Loucy (cell line): ENCODE results near the gene HIVEP1.

ENCODE experiments used
- H2AFZ ChIP-seq: fragments of 200-600 bp; sonication (generic); 2 replicates; pipeline ENCODE4 v1.6.0; 2016; ENCODE audit warnings: antibody characterized with exemption, mild to moderate bottlenecking, low read length, moderate library complexity
- H3F3A ChIP-seq: fragments of 200-600 bp; 2 replicates; pipeline ENCODE4 v1.6.0; 2016; ENCODE audit warnings: antibody characterized with exemption, low read depth, mild to moderate bottlenecking
- H3K27me3 ChIP-seq: fragments of 200-600 bp; sonication (generic); 2 replicates; pipeline ENCODE4 v1.6.1; 2014; ENCODE audit warnings: low read length, mild to moderate bottlenecking; ENCODE audit not compliant: insufficient read depth, poor library complexity, severe bottlenecking
- H3K36me3 ChIP-seq: fragments of 200-600 bp; sonication (generic); 2 replicates; pipeline ENCODE4 v1.6.1; 2016; ENCODE audit warnings: low read length; ENCODE audit not compliant: insufficient read depth
- H3K4me1 ChIP-seq: fragments of 200-600 bp; sonication (generic); 2 replicates; pipeline ENCODE4 v1.5.1; 2014; ENCODE audit warnings: low read length, mild to moderate bottlenecking; ENCODE audit not compliant: insufficient read depth, poor library complexity, severe bottlenecking
- H3K4me2 ChIP-seq: fragments of 200-600 bp; sonication (generic); 2 replicates; pipeline ENCODE4 v1.6.0; 2014; ENCODE audit warnings: antibody characterized with exemption, low read length, low read depth, mild to moderate bottlenecking; ENCODE audit not compliant: poor library complexity, severe bottlenecking
- H3K4me3 ChIP-seq: fragments of 200-600 bp; sonication (generic); 2 replicates; pipeline ENCODE4 v1.5.1; 2014; ENCODE audit warnings: low read length, mild to moderate bottlenecking, mixed read lengths; ENCODE audit not compliant: poor library complexity, severe bottlenecking
- H3K79me2 ChIP-seq: fragments of 200-600 bp; sonication (generic); 2 replicates; pipeline ENCODE4 v1.6.1; 2014; ENCODE audit warnings: low read length; ENCODE audit not compliant: insufficient read depth
- H3K9ac ChIP-seq: fragments of 200-600 bp; sonication (generic); 2 replicates; pipeline ENCODE4 v1.6.0; 2014; ENCODE audit warnings: mild to moderate bottlenecking, low read depth, low read length, moderate library complexity; ENCODE audit not compliant: poor library complexity, severe bottlenecking
- H3K9me2 ChIP-seq: fragments of 200-600 bp; sonication (generic); replicated peaks from 2 replicates; pipeline ENCODE4 v1.6.1; 2016; ENCODE audit warnings: low read depth, low read length, mixed read lengths
- H3K9me3 ChIP-seq: fragments of 200-600 bp; sonication (generic); 2 replicates; pipeline ENCODE4 v1.6.1; 2014; ENCODE audit warnings: mild to moderate bottlenecking, antibody characterized with exemption, low read length, low read depth; ENCODE audit not compliant: insufficient read depth
- H4K20me1 ChIP-seq: fragments of 200-600 bp; sonication (generic); 2 replicates; pipeline ENCODE4 v1.6.0; 2014; ENCODE audit warnings: antibody characterized with exemption, low read length, mild to moderate bottlenecking; ENCODE audit not compliant: insufficient read depth, poor library complexity, severe bottlenecking
- CTCF ChIP-seq: fragments of 200-600 bp; sonication (generic); conservative IDR thresholded peaks from 2 replicates; pipeline ENCODE4 v1.5.1; 2014; ENCODE audit warnings: mild to moderate bottlenecking, antibody characterized with exemption, low read length
- EZH2phosphoT487 ChIP-seq: fragments of 200-600 bp; IDR thresholded peaks from 2 replicates; pipeline ENCODE4 v1.6.1; 2018; ENCODE audit warnings: antibody characterized with exemption, mild to moderate bottlenecking, moderate library complexity, borderline replicate concordance

Gene HIVEP1

DNA sequence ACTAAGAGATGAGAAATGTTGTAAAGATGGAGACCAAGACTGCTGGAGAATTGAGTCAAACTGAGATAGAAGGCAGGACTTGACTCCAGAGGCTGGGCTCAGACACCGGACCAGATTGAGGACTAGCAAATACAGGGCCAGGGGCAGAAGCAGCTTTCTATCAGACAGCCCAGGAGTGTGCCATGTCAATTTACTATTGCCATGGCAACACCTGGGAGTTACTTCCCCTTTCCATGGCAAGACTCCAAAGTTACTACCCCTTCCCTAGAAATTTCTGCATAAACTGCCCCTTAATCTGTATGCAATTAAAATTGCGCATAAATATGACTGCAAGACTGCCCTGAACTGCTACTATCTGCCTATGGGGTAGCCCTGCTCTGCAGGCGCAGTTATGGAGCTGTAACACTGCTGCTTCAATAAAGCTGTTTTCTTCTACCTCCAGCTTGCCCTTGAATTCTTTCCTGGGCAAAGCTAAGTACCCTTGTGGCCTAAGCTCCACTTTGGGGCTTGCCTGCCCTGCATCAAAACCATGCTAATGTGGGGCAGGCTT is 188.0 kb downstream of the HIVEP1 start:
- TF ChIP-seq CTCF, result no peak
- TF ChIP-seq EZH2phosphoT487, result no peak
- H3K9me2 ChIP-seq, result no peaks in the 10 kb centered on the region

DNA sequence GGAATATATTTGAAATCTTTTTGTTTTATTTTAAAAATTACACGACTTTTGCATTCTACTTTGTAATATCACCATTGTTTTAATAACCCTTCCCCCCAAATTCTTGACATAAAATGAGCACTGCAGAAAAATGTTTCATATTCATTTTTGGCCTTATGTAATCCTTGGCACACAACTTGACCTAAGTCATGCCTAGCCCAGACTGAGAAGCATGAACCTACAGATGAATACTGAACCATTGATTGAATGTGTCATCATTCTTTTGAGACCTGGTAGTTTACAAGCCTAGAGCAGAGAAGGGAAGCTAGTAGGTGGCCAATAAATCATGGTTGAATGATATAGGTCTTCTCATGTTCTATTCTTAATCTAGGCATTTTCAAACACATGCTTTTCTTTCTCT is 188.6 kb downstream of the HIVEP1 start:
- TF ChIP-seq EZH2phosphoT487 (no peak), CTCF (no peak)
- Histone ChIP-seq H3K4me1 (peaks cover 2% of the 10 kb centered on the region), H3K27me3 (no peaks in the 10 kb centered on the region), H3K4me2 (no peak overlapping the region), H3F3A (no peaks in the 10 kb centered on the region), H2AFZ (no peak overlapping the region), H3K9me3 (no peaks in the 10 kb centered on the region), H3K9ac (no peak overlapping the region), H3K9me2 (no peaks in the 10 kb centered on the region), H3K36me3 (no peaks in the 10 kb centered on the region), H3K79me2 (no peaks in the 10 kb centered on the region), H4K20me1 (no peaks in the 10 kb centered on the region), H3K4me3 (no peak overlapping the region)

More for the DNA sequence above, 188.0 kb downstream of the HIVEP1 start:
- Histone ChIP-seq H3K9ac (no peak overlapping the region), H3K4me3 (no peak overlapping the region), H3K27me3 (no peaks in the 10 kb centered on the region), H3K36me3 (no peaks in the 10 kb centered on the region), H3F3A (no peaks in the 10 kb centered on the region), H3K4me2 (no peak overlapping the region), H3K4me1 (peaks cover 2% of the 10 kb centered on the region), H3K79me2 (no peaks in the 10 kb centered on the region), H4K20me1 (no peaks in the 10 kb centered on the region), H2AFZ (no peak overlapping the region), H3K9me3 (no peaks in the 10 kb centered on the region)

DNA sequence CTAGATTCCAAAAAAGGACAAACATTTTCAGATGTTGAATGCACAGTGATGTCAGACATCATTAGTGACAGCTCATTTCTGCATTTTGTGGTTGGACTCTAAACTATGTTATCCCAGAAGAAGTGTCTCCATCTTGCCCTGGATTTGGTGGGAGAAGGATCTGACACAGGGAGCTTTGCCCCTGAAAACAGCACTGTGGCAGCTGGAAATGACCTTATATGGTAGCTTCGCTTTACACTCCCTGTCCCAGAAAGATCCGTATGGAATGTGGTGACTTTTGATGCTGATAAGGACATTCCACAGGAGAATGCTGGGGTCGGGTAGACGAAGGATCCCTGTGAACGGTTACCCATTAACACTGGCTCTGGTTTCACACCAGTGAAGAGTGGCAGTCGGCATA is 190.9 kb downstream of the HIVEP1 start:
- Histone ChIP-seq H2AFZ (no peak overlapping the region), H3K4me3 (no peak overlapping the region), H3K9me3 (no peaks in the 10 kb centered on the region), H3K27me3 (no peaks in the 10 kb centered on the region), H3F3A (no peaks in the 10 kb centered on the region), H3K9me2 (no peaks in the 10 kb centered on the region), H3K4me2 (no peak overlapping the region), H3K79me2 (no peaks in the 10 kb centered on the region), H3K36me3 (no peaks in the 10 kb centered on the region), H3K4me1 (no peaks in the 10 kb centered on the region), H3K9ac (no peak overlapping the region), H4K20me1 (no peaks in the 10 kb centered on the region)
- TF ChIP-seq EZH2phosphoT487 (no peak), CTCF (no peak)
